Coronary artery (tissue), 2 donors: Measurements from ENCODE around the gene RNF2.

Experiments
- DNase-seq: peaks from one replicate; pipeline ENCODE4 v3.0.0-alpha.2; 2017; ENCODE audit warnings: low spot score
- H3K27ac ChIP-seq, 2 donors: fragments of 200-600 bp; sonication (generic); one replicate each; pipeline ENCODE4 v1.5.1; 2016 to 2019
- H3K4me3 ChIP-seq: fragments of 200-600 bp; sonication (generic); 2 replicates; pipeline ENCODE4 v1.5.1; 2016; ENCODE audit warnings: mild to moderate bottlenecking, moderate library complexity
- CTCF ChIP-seq: fragments of 200-600 bp; sonication (generic); IDR thresholded peaks from one replicate; pipeline ENCODE4 v1.5.1; 2019; ENCODE audit warnings: antibody characterized with exemption

RNF2 gene

GRCh38 chr1:185087746-185088145 lies 42.4 kb downstream of the RNF2 start:
- TF ChIP-seq CTCF = no peak
- no peak for DNase-seq
- no peak overlapping the region for H3K4me3 ChIP-seq
- H3K27ac ChIP-seq = no peak overlapping the region

GRCh38 chr1:185091480-185091879 lies 46.1 kb downstream of the RNF2 start:
- no peak for TF ChIP-seq CTCF
- Histone ChIP-seq H3K4me3 (no peak overlapping the region), H3K27ac (no peak overlapping the region)
- no peak for DNase-seq

GRCh38 chr1:185094761-185095160 lies 49.4 kb downstream of the RNF2 start:
- no peak for DNase-seq
- H3K4me3 ChIP-seq = no peak overlapping the region
- TF ChIP-seq CTCF = no peak

GRCh38 chr1:185096531-185096930 lies 51.2 kb downstream of the RNF2 start:
- no peak for DNase-seq
- H3K27ac ChIP-seq = no peak overlapping the region
- H3K4me3 ChIP-seq = no peak overlapping the region
- TF ChIP-seq CTCF = no peak

More at GRCh38 chr1:185094761-185095160, 49.4 kb downstream of the RNF2 start:
- H3K27ac ChIP-seq = no peak overlapping the region

GRCh38 chr1:185104083-185104482 lies 58.7 kb downstream of the RNF2 start:
- TF ChIP-seq CTCF = no peak
- Histone ChIP-seq H3K27ac (no peak overlapping the region), H3K4me3 (no peak overlapping the region)
- no peak for DNase-seq

GRCh38 chr1:185105121-185105520 lies 59.8 kb downstream of the RNF2 start:
- no peak for TF ChIP-seq CTCF
- Histone ChIP-seq H3K4me3 (no peak overlapping the region), H3K27ac (no peak overlapping the region)
- DNase-seq = no peak

GRCh38 chr1:185108321-185108720 lies 63.0 kb downstream of the RNF2 start:
- Histone ChIP-seq H3K27ac (no peak overlapping the region), H3K4me3 (no peak overlapping the region)
- no peak for DNase-seq
- no peak for TF ChIP-seq CTCF
